Fibroblast of villous mesenchyme (primary cell): Measurements from ENCODE around the gene DDAH1. TPM values are rescaled to one million over a fixed set of nuclear protein-coding genes. Genes with fewer than 3 reads are reported as not detected.

Experiments
- DNase-seq: peaks from one replicate; pipeline ENCODE4 v3.0.0-alpha.2; 2010; ENCODE audit warnings: low read depth
- H3K4me3 ChIP-seq: 2 replicates; pipeline ENCODE4 v1.5.1; 2011; ENCODE audit warnings: low read depth, mild to moderate bottlenecking, low read length
- CTCF ChIP-seq: IDR thresholded peaks from 2 replicates; pipeline ENCODE4 v1.5.1; 2012; ENCODE audit warnings: low read depth, mild to moderate bottlenecking, low read length; ENCODE audit not compliant: insufficient read depth
- total RNA-seq: library from RNA; depleted of rRNA; stranded (reverse); fragments of >200 nt; gene quantifications from 2 replicates; pipeline ENCODE4 v1.2.3, GENCODE V29; 2012

Gene DDAH1
- total RNA-seq, 1 donor: 259 TPM

GRCh38 chr1:85411567-85412305, 53.2 kb downstream of the DDAH1 start:
- no peak for DNase-seq
- no peak overlapping the region for H3K4me3 ChIP-seq
- TF ChIP-seq CTCF: no peak

- TF ChIP-seq CTCF: no peak
- DNase-seq: no peak
- no peak overlapping the region for H3K4me3 ChIP-seq
These were observed 55.4 kb downstream of the DDAH1 start for GRCh38 chr1:85409516-85409915.

GRCh38 chr1:85407746-85408377, 57.1 kb downstream of the DDAH1 start:
- no peak for TF ChIP-seq CTCF
- no peak overlapping the region for H3K4me3 ChIP-seq

GRCh38 chr1:85406887-85407533, 57.9 kb downstream of the DDAH1 start:
- H3K4me3 ChIP-seq: no peak overlapping the region
- DNase-seq: peak; percentile 83
- no peak for TF ChIP-seq CTCF

More at GRCh38 chr1:85407746-85408377, 57.1 kb downstream of the DDAH1 start:
- DNase-seq: no peak

GRCh38 chr1:85406081-85406480, 58.9 kb downstream of the DDAH1 start:
- TF ChIP-seq CTCF: no peak
- H3K4me3 ChIP-seq: no peak overlapping the region
- no peak for DNase-seq

- H3K4me3 ChIP-seq: no peak overlapping the region
- no peak for DNase-seq
- TF ChIP-seq CTCF: no peak
These were observed 60.6 kb downstream of the DDAH1 start for GRCh38 chr1:85404408-85404807.
